SHP77 treated with DMSO at 0.1 percent for 48 hours (cell line): ENCODE measurements around the gene C8G.

ENCODE experiments used
- DNase-seq: peaks from one replicate; lab custom pipeline; 2025; lab: John Stamatoyannopoulos, UW

Gene C8G

DNA sequence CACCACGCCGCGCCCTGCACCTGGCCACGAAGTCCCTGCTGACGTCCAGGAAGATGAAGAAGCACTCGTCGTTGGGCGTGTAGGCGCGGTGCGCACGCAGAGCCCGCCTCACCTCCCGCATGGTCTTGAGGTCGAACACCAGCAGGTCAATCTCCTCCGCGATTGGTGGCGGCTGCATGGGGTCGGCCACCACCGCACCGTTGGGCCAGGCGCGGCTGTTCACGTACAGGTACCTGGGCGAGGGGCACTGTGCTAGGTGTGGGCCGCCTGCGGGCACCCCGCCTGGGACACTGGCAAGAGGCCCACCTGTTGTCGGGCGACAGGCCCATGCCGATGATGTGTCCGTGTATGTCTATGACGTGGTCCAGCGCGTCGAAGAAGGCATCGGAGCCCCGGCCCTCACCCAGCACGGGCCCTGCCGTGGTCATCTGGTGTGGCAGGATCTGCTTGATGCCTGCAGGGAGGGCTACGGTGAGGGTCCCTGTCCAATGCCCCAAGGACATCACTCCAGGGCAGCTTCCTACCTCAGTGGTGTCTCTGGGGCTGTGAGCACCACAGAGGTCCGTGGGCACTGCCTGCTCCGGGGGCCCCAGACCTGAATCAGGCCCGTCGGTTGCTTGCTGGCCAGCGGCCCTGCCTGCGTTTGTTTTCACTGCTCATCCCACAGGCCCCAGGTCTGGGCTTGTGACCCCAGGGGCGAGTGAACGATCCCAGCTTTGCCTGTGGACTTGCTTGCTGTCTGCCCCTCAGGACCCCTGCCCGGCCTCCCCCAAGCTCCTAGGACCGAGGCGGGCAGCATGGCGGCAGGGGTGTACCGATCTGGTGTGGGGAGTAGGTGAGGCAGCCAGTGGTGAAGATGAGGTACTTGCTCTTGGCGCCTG, 3.6 kb upstream of the C8G start:
- DNase-seq = no peak

DNA sequence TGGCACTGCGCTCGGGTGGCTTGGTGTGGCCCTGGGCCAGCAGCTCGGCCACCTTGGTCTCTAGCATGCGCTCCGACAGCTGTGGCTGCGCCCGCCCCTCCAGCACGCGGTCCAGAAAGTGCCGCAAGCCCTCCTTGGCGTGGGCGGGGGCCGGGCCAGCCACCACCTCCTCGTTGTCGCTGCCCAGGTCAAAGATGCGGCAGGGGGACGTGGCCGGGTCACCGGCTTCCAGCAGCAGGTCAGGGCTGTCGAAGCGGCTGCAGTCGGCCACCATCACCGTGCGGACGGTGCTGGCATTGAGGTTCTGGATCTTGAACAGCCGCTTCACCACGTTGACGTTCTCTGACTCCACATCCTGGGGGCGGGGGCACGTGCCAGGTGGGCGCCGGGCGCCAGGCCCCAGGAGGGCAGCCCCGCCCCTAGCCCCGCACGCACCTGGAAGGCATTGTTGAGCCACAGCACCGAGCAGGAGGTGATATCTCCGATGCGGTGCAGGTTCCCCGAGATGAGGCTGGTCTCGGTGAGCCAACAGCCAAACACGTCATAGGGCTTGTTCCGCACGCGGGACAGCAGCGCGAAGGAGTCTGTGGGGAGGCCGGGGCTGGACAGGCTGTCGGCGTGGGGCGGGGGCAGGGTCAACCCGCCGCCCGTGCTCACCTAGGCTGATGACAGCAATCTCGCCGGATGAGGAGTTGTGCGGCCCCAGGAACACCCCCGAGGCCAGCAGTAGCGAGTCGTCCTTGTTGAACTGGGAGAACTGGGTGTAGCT, 2.7 kb upstream of the C8G start:
- DNase-seq = no peak

DNA sequence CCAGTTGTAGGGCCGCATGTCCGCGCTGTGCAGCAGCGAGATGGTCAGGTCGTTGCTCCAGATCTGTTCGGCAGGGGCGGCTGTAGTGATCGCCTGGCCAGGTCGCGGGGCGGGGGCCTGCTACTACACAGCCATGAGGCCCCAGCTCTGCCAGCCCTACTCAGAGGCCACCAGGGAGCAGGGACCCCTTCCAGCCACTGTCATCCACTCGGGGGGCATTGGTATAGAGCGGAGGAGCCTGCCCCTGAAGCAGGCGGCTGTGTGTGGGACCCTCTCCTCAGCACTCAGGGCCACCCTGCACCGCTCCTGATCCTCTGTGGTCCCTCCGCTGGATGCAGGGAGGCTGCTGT, 2.2 kb upstream of the C8G start:
- no peak for DNase-seq

DNA sequence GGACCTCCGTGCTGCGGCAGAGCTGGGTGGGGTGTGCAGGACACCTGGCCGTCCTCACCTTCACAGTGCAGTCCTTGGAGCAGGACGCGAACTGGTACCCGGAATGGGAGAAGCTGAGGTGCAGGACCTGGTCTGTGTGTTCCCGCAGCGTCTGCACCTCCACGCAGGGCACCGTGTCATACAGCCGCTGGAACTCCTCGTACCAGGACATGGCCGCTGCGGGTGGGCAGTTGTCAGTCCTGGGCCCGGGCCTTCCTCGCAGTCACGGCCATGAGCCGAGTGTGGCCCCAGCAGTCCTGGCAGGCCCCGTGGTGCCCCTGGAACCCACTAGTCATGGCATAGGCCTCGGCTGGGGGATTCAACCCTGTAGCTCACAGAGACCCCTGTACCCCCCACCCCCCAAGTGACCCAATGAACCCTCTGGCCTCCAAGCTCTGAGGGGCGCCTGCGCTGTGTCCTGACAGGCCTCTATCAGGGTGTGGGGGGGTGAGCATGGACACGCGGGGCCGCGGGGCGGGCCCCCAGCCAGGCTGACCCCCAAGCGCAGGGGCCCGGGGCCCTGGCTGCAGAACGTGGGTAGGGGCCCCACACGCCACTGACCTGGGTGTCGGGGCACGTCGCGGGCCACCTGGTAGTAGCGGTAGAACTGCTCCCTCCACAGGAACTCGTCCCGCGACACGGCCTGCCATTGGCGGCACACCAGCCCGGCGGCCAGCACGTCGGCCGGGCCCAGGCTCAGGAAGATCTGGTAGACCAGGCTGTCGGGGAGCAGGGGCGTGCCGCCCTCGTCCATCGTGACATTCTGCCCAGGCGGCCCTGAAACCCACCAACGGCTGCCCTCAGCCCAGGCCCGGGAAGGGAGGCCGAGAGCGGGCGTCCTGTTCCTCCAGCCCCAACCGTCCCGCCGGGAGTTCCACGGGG, 1.5 kb upstream of the C8G start:
- no peak for DNase-seq

DNA sequence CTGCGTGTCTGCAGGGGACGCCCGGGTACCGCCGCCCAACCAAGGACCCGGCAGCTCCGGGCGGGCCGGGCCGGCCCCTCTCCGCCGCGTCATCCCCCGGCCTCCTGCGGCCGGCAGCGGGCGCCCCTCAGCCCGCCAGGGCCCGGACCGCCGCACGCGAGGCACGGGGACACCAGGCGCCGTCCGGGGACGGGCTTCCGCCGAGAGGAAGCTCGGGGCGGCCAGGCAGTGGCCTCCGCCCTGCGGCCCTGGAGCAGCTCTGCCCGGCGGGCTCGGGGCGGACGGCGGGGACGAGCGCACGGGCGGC, 878 bp upstream of the C8G start:
- DNase-seq = no peak

DNA sequence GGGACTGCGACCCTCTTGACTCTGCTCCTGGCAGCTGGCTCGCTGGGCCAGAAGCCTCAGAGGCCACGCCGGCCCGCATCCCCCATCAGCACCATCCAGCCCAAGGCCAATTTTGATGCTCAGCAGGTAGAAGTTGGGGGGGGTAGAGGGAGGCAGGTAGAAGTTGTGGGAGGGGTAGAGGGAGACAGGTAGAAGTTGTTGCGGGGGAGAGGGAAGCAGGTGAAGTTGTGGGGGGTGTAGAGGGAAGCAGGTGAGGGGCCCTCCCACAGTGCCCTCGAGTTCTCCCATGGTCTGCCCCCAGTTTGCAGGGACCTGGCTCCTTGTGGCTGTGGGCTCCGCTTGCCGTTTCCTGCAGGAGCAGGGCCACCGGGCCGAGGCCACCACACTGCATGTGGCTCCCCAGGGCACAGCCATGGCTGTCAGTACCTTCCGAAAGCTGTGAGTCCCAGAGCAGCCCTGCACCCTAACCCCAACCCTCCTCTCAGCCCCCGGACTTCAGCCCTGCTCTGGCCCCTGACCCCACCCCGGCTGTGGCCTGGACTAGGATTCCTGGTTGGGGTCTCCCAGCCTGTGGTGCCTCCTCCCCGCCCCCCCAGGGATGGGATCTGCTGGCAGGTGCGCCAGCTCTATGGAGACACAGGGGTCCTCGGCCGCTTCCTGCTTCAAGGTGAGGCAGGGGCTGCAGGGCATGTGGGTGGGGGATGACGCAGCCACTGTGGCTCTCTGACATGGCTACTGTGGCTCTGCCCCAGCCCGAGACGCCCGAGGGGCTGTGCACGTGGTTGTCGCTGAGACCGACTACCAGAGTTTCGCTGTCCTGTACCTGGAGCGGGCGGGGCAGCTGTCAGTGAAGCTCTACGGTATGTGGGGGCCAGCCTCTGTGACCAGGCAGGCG, 537 bp downstream of the C8G start:
- no peak for DNase-seq

DNA sequence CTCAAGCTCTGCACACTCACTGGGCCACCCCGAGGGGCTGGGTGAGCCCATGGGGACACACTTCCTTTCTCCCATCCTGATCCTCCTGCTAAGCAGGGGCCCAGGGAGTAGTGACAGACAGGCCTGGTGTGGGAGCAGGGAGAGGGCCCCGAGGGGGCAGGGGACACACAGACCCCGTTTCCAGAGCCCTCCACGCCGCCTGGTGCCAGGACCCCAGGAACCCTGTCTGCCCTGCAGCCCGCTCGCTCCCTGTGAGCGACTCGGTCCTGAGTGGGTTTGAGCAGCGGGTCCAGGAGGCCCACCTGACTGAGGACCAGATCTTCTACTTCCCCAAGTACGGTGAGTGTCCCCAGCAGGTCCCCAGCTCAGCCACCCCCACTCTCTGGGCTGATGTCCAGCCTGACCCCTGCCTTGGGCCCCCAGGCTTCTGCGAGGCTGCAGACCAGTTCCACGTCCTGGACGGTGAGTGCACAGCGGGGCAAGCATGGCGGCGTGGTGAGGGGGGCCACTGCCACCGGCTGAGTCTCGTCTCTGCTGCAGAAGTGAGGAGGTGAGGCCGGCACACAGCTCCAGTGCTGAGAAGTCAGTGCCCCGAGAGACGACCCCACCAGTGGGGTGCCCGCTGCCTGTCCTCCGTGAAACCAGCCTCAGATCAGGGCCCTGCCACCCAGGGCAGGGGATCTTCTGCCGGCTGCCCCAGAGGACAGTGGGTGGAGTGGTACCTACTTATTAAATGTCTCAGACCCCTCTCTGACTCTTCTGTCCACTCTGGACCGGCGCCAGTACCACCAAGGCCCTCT, 1.4 kb downstream of the C8G start:
- no peak for DNase-seq

DNA sequence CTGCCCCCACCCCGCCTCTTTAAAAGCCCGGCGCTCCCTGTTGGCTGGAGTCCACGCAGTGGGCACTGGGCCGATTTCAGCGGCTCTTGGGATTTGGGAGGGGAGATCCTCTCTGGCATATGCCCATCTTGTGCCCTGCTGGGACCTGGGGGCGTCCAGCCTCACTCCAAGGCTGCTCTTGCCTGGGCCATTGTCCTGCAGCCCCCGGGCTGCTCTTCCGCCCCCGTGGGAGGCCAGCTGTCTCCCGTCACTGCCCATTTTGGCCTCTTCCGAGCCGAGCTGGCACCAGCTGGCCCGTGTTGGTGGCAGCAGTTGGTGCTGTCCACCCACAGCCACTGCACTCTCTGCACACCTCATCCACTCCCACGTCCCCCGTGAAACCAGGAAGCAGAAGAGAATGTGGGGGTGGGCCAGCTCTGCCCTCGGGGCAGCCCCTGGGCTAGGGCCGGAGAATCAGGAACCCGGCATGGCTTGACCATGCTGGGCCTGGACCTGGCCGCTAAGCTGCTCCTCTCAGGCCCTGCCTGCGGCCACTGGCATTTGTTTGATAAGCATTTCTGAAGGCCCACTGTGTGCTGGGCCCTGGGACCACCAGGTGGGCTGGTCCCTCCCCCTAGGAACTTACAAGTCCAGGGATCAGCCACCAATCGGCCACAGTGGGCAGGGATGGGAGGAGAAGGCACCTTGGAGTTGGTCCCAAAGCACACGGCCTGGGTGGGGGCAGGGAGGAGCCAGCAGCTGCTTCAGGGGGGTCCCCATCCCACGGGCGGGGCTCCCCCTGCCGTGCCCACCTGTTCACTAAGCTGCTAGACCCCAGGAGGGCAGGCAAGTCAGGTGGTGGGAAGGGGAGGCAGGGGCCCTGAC, 2.2 kb downstream of the C8G start:
- no peak for DNase-seq

DNA sequence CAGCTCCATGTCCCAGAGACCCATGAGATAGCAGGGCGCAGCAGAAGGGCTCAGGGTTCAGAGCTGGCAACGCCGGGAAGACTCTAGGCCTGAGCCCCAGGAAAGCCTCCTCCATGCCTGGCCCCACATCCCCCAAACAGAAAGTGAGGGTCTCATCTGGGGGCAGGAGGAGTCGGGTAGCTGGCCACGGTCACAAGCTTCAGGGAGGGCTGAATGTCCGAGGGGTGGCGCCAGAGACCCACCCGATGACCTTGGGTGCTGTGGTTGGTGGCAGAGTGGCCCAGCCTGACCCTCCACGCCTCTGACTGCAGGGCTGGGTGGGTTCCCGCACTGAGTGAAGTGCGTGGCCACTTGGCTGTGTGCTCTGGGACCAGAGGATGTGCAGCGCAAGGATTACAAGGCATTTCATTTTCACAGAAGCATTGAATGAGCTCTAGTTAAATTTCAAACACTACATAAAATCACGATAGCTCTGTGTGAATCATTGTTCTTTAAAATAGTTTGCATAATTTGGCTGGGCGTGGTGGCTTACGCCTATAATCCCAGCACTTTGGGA, 3.0 kb downstream of the C8G start:
- DNase-seq = no peak

DNA sequence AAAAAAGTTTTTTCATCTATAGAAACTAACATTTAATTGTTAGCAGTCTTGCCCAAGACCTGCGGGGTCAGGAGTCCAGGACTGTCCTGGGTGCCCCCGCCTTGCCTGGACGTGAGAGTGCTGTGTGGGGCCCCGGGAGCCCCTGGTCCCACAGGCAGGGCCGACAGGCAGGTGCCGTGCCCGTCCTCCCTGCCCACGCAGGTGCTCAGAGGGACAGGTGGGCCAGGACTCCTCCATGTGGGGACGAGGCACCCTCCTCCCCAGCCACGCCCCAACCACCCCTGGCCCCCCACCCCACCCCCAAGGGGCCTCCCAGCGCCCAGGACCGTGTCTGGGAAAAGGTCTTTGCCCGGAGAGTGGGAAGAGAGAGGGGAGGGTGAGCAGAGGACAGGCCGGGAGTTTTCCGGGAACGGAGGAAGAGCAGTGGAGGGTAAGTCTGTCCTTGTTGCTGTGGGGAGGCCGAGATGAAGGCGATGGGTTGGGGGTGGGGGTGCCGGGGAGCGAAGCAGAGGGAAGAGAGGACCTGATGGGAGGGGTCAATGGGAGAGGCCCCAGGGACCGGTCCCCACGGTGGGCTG, 4.3 kb downstream of the C8G start:
- DNase-seq = no peak

DNA sequence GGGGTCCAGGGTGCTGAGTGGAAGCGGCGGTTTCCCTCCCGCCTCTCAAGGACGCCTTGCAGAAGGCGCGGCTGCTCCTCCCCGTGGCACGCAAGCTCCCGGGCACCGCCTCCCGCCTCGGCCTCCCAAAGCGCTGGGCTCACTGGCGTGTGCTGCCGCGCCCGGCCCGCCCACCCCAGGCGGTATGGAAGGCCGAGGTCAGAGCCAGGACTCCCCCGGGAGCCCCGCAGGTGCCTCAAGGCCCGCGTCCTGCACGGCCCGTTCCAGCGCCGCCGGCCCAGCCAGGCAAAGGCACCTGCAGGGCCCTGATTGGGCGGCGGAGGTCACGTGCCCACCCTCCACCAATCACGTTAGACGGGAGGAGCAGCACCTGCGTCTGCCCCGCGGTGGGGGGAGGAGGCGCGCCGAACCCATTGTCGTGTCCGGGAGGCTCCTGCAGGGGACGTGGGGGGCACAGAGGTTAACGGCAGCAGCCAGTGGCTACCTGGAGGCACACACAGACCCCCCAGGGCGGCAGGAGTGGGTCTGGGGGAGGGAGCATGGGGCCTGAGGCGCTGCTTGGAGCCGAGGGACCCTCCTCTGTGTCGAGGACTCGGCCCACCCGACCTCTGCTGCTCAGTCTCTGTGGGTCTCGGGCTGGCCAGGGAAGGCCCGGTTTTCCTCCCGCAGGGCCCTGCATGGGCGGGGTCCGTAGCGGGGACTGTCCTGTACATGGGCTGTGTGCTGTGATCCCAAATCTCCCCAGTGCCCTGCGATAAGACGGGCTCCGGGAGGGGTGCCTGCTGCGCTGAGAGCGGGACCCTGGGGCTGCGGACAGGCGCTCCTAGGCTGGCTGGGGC, 5.0 kb downstream of the C8G start:
- peak; percentile 88 for DNase-seq

DNA sequence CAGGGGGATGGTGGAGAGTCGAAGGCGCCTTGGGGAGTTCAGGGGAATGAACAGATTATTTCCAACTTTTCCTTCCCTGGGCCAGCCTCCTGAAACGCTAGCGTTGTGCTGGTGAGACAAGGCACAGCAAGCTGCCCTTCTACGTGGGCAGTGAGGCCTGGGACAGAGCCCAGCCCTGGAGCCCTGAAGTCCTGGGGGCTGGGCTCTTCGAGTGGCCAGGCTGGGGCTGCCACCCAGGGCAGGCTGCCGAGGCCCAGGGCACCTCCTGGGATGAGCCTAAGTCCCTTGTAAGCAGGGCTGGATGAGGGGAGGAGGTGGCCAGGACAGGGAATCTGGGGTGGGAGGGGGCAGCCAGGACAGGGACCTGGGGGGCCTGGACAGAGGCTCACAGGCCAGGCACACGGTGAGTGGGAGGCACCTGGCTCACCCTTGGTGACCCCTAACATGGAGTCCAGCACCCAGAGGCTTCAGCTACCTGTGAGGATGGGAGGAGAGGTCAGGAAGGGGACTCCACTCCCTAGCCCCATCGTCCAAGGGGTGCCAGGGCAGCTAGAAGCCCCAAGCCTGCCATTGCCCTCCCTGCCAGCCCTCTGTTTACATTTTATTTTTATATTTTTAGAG, 5.7 kb downstream of the C8G start:
- no peak for DNase-seq

DNA sequence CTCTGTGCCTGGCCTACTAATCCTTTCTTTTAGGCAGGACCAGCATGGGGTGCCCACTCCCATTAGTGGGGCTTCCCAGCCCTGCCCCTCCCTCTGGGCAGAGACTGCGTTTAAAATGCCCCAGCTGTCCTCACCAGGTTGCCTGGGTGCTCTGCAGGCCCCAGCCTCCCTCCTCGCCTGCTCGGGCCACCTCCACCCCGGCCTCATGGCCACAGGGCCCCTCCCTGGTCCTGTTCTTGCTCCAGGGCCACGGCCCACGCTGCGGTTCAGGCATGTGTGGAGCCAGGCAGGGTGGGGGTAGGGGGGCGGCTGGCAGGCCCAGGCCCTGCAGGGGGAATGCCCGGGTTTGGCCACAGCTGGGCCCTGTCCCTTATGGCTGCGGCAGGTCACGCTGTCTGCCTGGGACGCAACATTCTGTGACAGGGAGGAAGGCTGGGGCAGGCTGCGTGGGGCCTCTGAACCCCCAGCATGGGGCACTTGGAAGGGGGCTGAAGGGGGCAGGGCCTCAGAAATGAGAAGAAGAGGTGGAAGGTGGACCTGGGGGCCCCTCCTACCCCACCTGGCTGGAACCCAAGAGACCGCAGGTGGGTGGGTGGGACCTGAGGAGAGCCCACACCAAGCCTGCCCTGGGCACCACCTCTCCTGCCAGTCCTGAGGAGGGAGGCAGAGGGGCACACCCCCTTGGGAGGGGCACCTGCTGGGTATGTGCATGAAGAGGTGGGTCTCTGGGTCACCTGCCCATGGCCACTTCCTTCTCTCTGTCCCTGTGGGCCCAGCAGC, 6.7 kb downstream of the C8G start, which contains the start of gene LCN12:
Gene LCN12 (plus strand): TSS at position 733 of the 780 bp plus-strand sequence. CDS start 55 bp downstream, outside the sequence.
- DNase-seq = no peak

DNA sequence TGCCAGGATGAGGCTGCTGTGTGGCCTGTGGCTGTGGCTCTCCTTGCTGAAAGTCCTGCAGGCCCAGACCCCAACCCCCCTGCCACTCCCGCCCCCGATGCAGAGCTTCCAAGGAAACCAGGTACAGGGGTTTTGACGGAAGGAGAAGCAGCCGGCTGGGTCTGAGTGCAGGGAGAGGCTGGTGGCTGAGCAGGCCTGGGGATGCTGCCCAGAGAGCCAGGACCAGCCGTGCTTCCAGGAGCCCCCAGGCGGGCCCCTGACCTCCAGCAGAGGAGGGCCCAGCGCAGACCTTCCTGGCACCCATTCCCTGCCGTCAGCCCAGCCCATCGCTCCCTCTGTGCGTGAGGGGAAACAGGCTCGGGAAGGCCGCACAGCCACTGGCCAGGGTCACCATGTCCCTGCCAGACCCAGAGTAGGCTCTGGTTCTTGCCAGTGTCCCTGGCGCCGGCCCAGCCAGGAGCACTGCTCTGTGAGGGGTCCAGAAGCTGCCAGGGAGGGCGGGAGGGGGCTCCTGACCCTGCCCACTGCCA, 7.3 kb downstream of the C8G start:
- no peak for DNase-seq

DNA sequence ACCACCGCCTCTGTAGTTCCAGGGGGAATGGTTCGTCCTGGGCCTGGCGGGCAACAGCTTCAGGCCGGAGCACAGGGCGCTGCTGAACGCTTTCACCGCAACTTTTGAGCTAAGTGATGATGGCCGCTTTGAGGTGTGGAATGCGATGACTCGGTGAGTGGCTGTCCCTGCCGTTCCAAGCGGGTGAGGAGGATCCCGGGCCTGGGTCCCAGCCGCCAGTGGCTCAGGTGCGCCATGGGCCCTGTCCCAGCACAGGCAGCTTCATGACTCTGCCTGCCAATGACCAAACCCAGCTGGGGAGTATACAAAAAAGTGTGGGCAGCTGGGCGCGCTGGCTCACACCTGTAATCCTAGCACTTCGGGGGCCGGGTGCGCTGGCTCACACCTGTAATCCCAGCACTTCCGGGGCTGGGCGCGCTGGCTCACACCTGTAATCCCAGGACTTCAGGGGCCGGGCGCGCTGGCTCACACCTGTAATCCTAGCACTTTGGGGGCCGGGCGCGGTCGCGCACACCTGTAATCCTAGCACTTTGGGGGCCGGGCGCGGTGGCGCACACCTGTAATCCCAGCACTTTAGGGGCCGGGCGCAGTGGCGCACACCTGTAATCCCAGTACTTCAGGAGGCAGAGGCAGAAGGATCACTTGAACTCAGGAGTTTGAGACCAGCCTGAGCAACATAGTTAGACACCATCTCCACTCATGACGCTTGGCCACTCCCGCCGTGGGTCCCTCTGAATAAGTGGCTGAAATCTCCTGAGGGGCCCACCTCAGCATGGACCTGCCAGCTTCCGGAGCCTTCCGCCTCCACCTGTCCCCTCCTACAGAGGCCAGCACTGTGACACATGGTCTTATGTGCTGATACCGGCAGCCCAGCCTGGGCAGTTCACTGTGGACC, 8.1 kb downstream of the C8G start:
- DNase-seq = no peak
